Activated T-helper 1 cell treated with Interleukin-2 at 50 U/mL for 16 hours (primary cell): ENCODE measurements around the gene EFCAB7.
"Not testable (repeated sequence)": the region's sequence is repeated elsewhere in the genome, so short reads cannot be mapped to it uniquely, and the experiment has no call there.

Source experiments
- DNase-seq: peaks from one replicate; pipeline ENCODE4 v3.0.0-alpha.2; 2020; ENCODE audit warnings: low read depth

The EFCAB7 gene

DNA sequence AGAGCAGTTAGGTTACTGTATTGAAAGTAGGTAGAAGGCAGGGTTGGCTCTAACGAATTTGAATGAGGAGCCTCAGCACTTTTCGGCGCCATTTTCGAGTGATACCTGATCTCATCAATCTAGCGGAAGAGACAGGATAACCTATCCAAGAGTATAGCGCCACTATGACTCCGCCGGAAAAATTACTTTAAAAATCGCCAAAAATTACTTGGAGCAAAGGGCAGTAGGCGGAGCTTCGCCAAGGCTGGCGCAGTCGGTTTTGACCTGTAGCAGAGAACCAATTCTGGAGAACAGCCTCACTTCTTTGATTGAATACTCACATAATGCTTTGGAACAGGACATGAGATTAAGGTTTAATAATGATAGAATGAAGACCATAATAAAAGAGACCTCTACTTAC, 25.6 kb downstream of the EFCAB7 start:
- no peak for DNase-seq

GRCh38 chr1:63555480-63555879, 32.2 kb downstream of the EFCAB7 start:
- no peak for DNase-seq

DNA sequence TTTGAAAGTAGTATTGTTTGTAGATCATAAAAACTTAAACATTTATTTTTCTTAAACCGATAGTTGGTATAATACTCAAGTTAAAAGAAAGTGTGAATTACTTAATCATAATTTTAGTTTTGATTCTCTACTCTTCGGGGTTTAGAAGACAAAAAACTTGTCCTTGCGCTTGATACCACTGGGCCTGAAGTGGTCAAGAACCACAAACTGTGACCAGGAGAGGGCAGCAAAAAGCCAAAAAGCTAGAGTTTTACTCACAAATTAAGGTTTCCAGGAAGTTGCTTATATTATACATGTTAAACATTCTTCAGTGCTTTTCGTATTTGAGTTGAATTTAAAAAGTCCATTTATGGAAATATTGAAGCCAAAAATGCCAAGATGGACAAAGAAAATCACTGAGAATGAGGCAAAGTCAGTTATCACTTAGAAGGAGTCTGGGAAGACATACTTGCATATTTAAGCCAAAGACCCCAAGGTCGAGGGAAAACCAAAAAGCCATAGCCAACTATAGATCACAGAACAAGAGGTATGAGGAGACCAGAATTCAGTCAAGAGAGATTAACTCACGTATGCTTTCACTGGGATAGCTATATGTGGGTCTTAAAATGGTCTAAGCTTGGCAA, 34.2 kb downstream of the EFCAB7 start:
- DNase-seq: no peak

- DNase-seq: no peak
Observed at GRCh38 chr1:63559357-63559756, 36.0 kb downstream of the EFCAB7 start.

DNA sequence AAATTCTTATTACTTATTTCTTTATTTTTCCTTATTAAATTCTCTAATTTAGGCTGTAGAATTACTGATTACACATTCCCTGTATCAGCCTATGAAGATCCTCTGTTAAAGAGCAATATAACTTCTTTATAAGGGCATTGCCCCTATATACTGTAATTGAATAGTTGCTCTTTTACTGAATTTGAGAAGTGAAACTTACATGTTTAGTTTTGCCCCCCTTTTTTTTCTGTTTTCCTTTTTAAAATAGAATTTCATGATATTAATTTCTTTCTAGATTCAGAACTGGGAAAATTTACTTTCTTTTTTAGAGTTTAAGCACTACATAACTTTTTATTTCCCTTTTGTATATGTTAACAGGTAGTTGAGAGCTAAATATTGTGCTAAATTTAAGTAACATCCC, 40.4 kb downstream of the EFCAB7 start:
- DNase-seq: no peak

GRCh38 chr1:63569068-63569467, 45.7 kb downstream of the EFCAB7 start:
- no peak for DNase-seq

DNA sequence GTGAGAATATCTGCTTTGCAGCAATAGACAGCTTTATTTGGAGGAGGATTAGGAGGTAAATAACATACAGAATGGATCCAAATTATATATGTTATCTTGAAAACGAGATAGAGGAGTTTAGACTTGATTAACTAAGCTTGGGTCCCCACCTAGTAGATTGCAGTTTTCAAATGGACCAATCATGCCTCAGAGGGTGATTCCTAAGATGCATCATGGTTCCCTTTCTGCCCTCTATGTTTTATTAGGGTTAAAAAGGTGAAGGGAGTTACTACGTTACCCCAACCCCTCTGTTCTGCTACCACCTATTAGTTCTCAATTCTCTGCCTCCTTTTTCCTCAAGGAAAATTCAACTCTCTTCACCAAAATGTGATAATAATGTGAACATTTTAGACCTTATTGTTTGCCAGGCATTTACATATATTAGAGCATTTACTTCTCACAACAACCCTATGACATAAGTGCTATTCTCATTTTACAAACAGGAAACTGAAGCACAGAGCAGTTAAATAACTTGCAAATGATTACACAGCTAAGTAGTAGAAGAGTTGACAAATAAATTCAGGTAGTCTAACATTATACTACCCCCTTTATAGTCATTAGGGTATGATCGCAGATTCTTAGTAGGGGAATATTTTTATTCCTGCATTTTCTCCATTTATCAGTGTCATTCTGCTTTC, 46.5 kb downstream of the EFCAB7 start:
- no peak for DNase-seq

- DNase-seq: not testable (repeated sequence)
Observed at GRCh38 chr1:63572686-63573085, 49.4 kb downstream of the EFCAB7 start.

GRCh38 chr1:63574203-63574796, 51.0 kb downstream of the EFCAB7 start:
- not testable (repeated sequence) for DNase-seq

DNA sequence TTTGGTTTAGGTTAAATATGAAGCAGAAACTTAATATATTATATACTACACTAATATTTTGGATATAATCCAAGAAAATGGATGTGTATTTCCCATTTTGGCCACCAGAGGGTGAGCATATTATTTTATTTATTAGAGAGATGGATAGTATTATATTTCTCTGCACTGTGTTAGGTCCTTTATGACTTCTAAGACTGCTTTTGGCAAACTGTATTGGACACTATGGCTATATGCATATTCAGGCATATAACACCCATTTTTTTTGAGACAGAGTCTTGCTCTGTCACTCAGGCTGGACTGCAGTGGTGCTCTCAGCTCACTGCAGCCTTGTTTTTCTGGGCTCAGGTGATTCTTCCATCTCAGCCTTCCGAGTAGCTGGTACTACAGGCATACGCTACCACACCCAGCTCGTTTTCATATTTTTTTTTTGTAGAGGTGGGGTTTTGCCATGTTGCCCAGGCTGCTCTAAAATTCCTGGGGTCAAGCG, 52.1 kb downstream of the EFCAB7 start:
- DNase-seq: no peak

DNA sequence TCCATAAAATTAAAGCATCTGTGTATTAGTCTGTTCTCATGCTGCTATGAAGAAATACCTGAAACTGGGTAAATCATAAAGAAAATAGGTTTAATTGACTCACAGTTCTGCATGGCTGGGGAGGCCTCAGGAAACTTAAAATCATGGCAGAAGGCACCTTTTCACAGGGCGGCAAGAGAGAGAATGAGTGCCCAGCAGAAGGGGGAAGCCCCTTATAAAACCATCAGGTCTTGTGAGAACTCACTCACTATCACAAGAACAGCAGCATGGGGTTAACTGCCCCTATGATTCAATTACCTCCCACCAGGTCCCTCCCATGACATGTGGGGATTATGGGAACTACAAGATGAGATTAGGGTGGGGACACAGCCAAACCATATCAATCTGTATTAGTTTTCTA, 63.0 kb downstream of the EFCAB7 start:
- not testable (repeated sequence) for DNase-seq

DNA sequence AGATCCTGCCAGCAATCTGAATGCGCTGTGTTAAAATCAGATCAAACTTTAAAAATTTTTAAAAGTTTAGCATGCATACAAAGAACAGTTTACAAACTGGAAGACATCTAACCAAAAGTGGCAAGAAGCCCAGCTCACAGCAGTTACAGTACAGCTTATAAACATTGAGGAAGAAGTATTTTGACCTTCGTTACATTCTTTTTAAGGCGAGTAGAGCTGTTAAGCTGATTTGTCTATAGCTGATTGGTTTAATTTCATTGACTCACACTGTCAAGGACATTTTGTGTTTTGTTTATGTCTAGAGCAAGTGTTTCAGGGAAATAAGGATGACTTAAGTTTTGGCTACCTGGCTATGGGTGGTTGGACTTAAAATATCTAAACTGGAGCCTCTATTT, 66.8 kb downstream of the EFCAB7 start:
- DNase-seq: no peak

- no peak for DNase-seq
Observed at GRCh38 chr1:63592536-63593302, 69.4 kb downstream of the EFCAB7 start.

DNA sequence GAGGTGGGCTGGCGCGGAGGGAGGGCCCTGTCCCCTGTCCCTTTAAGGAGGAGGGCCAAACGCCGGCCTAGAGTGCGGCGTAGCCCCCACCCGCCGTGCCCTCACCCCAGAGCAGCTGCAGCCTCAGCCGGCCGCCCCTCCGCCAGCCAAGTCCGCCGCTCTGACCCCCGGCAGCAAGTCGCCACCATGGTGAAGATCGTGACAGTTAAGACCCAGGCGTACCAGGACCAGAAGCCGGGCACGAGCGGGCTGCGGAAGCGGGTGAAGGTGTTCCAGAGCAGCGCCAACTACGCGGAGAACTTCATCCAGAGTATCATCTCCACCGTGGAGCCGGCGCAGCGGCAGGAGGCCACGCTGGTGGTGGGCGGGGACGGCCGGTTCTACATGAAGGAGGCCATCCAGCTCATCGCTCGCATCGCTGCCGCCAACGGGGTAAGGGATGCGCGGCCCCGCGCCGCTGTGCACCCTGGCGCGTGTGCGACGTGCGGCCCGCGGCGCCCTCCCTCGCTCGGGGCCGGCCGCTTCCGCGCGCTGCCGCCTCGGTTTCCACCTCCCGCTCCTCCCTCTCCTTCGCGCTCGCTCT, 70.1 kb downstream of the EFCAB7 start, which contains the start of gene PGM1:
TSS of gene PGM1 (plus strand) at position 109 of the 583 bp plus-strand sequence. CDS start at position 187, 78 bp downstream.
- peak; percentile 66 for DNase-seq

DNA sequence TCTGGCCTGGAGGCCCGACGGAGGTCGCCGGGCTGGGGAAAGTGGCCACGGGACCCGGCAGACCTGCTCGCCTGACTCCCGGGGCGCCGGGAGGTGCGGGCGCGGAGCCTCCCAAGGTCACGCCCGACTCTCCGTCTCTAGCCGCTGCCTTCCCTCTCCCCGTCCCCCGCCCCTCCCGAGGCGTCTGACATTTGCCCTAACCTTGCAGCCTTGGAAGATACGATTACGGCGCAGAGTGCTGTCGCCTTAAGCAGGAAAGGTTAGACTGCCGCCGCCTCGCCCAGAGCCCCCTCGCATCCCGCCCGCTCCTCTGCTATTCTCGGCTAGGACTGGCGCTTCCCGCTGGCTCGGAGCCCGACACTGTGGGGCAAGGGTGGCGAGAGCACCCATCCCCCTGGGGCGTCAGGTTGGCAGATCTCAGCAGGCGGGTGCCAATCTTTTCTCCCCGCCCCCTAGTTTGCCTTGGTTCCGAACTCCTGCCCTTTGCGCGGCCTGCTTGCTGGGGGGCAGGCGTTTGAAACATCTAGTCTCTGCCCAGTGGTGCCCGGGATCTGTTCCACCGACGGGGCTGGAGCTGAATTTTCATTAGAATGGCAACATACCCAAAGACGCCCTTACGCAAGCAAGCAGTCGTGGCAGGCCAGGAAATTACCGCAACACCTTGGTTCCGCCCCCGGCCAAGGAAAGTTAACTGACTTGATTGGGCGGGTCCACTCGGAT, 70.7 kb downstream of the EFCAB7 start:
- peak; percentile 50 for DNase-seq

DNA sequence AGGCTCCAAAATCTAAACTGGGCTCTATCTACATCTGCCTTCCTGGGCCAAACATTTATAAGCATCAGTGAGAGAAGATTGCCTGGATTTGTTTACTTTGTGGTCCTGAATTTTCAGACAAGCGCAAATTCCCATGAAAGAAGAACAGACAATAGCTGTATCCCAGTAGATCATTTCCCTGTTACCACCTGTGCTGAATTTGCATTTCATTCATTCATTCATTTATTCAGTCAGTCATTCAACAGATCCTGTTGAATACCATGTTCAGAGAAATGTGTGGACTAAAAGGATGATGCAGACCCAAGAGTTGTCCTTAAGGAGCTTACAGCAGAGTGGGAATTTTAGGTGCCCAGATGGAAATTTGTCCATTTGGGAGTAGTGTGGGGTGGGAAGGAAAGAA, 72.1 kb downstream of the EFCAB7 start:
- DNase-seq: no peak

DNA sequence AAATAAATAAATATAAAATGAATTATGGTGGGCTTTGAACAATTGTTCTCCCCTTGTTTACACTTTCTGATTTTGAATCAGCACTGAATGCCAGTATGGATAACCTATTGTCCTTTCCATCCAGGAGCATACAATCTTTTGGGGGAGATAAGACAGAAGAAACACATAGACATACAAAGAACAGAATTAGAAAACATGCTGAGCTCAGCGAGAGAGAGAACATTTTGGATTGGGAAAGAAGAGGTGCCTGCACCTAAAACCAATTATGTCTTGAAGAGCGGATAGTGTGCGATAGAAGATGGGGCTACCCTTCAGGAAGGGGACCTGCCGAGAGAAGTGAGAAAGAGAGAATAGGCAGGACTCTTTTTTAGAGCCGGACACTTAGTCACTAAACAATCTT, 76.5 kb downstream of the EFCAB7 start:
- DNase-seq: no peak

- DNase-seq: no peak
Observed at GRCh38 chr1:63600248-63600647, 76.9 kb downstream of the EFCAB7 start.

- no peak for DNase-seq
Observed at GRCh38 chr1:63601061-63601460, 77.7 kb downstream of the EFCAB7 start.

DNA sequence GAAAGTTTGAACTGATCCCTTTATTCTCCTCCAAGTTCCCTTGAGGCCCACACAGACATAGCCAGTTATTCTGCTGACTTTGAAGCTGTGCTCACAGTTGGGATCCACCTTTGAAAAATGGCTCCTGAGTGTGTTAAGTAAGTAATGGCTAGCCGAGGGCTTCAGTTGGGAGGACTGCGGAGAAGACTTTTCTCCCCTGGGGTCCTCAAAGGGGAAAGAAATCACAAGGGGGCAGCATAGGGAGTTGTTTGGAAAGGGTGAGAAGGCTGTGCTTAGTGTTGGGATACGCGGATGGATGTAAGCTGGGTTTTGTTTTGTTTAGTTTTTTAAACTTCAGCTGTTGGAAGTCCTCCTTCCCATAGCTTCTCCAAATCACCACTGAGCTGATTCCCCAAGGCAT, 78.1 kb downstream of the EFCAB7 start:
- no peak for DNase-seq

DNA sequence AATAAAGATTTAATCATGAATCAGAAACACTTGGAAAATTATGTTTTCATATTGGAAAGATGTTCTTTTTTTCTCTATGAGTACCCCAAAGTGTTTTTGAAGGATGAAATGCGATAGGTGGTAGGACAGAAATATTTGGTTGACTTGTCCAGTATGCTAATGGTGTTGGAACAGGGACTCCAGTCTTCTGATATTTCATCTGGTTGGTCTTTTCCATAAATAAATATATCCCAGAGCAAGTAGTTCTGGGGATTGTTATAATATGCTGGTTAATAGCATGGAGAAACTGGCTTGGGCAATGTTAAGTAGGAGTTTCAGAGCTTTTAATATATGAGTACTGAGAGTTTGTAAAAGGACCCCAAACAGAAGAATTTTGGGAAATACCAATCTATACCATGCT, 78.6 kb downstream of the EFCAB7 start:
- no peak for DNase-seq

DNA sequence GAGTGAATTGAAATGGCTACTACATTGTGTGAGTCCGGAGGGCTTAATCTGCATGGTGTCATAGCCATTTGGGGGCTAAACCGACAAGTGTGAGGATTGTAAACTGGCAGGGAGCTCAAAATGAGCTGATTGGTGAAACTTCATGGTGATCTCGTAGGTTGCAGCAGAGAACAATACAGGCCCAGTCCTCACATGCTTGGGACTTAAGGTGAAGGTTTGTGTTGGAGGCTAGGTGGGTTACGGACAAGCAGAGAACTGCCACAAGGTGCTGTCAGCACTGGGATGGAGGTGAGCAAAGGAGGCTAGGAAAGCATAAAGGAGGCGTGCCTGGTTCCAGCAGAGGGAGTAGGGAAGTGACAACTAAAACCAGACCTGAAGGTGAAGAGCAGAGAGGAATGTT, 79.3 kb downstream of the EFCAB7 start:
- DNase-seq: no peak
